Activated CD8-positive, alpha-beta memory T cell treated with anti-CD3 and anti-CD28 coated beads, Interleukin-2, amount 10 ng/mL, durations not matched to agents 7 days and 5 days (primary cell): ENCODE data around the gene NXPH2. TPM values are rescaled to one million over a fixed set of nuclear protein-coding genes. Genes with fewer than 3 reads are reported as not detected.

Experiments used
- ATAC-seq: fragments of 150-1000 bp; cut with Tn5 transposase; one replicate; pipeline ENCODE4 v1.10.0; 2021; ENCODE audit warnings: moderate library complexity
- CTCF ChIA-PET: fragments of 350-600 bp; sonication (Branson Sonifier 250); formaldehyde crosslinking; loops from one replicate; lab custom pipeline; 2021; ENCODE audit warnings: antibody characterized with exemption; lab: Charles Lee
- DNase-seq: peaks from one replicate; pipeline ENCODE4 v3.0.0-alpha.2; 2020
- H3K27ac Mint-ChIP-seq: one replicate; pipeline ENCODE4 v1.8.0; 2021; ENCODE audit warnings: mild to moderate bottlenecking, mixed read lengths
- H3K27me3 Mint-ChIP-seq: one replicate; pipeline ENCODE4 v1.8.0; 2021; ENCODE audit warnings: mixed read lengths
- H3K36me3 Mint-ChIP-seq: one replicate; pipeline ENCODE4 v1.8.0; 2021; ENCODE audit warnings: mild to moderate bottlenecking, mixed read lengths
- H3K4me1 Mint-ChIP-seq: one replicate; pipeline ENCODE4 v1.8.0; 2021; ENCODE audit warnings: mixed read lengths
- H3K4me3 Mint-ChIP-seq: one replicate; pipeline ENCODE4 v1.8.0; 2021; ENCODE audit warnings: mild to moderate bottlenecking, moderate library complexity, mixed read lengths
- H3K9me3 Mint-ChIP-seq: one replicate; pipeline ENCODE4 v1.8.0; 2022; ENCODE audit warnings: low read depth, mixed read lengths
- total RNA-seq, 2 experiments: library from RNA; stranded (reverse); gene quantifications; one replicate each; pipeline ENCODE4 v1.2.3, GENCODE V29; 2021

NXPH2 gene
- total RNA-seq, 2 experiments from 2014 or later, result not detected

DNA sequence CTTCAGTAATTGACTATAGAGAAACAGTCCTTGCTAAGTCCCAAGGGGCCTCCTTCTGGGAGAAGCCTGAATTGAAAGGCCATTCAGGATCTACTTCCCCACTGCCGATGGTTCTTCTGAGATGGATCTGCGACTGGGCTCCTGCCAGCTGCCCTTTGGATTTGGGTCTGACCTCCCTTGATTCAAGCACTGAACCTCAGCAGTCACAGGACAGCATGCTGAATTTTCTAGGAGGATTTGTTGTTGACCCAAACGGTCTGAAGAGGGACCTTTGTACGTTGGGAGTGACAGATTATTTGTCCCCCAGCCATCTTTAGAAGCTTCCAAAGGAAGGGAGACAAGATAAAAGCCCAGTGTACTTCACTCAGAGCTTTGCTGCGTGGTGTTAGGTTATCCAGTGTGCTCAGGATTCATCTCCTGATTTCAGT lies 67.1 kb downstream of the NXPH2 start:
- Mint-ChIP-seq H3K9me3 (no peaks in the 10 kb centered on the region), H3K36me3 (no peaks in the 10 kb centered on the region), H3K27me3 (peaks cover 3% of the 10 kb centered on the region), H3K4me1 (peaks cover 6% of the 10 kb centered on the region), H3K4me3 (no peak overlapping the region), H3K27ac (no peak overlapping the region)
- no peak for DNase-seq
- CTCF ChIA-PET, result no interaction called here
- no peak for ATAC-seq

DNA sequence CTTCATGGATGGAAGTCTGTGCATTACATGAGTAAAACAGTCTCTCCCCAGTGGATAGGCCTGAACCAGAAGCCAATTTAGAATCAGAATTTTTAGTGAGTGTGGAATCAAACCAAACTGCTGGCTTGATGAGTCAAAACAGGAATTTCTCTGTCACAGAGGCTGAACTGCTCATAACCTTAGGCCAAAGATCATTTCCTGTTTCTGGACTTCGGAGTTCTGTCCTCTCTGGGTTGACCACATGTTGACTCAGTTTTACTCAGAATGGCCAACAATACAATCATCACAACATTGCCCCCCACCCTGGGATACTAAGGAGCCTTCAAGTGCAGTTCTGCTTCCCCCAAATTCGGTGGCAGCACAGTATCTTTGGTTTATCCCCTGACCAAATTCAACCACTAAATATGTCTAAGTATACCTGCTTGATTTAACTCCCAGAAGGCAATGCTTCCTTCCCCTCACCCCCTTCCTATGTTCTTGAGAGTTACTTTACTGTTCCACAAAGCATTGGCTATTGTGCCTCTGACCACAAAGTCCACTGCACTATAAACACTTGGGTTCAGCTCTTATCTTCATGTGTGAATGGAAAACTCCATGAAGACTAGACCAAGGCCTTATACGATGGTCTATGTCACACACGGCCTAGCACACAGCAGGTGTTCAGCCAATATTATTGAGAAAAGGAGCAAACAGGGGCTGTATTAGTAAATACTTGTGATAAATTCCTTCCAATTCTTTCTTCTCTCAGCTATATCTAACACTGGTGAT lies 67.8 kb downstream of the NXPH2 start:
- Mint-ChIP-seq H3K36me3 (no peaks in the 10 kb centered on the region), H3K9me3 (no peaks in the 10 kb centered on the region), H3K4me1 (peaks cover 6% of the 10 kb centered on the region), H3K27ac (no peak overlapping the region), H3K27me3 (peaks cover 4% of the 10 kb centered on the region), H3K4me3 (no peak overlapping the region)
- CTCF ChIA-PET, result no interaction called here
- DNase-seq (no peak), ATAC-seq (no peak)

DNA sequence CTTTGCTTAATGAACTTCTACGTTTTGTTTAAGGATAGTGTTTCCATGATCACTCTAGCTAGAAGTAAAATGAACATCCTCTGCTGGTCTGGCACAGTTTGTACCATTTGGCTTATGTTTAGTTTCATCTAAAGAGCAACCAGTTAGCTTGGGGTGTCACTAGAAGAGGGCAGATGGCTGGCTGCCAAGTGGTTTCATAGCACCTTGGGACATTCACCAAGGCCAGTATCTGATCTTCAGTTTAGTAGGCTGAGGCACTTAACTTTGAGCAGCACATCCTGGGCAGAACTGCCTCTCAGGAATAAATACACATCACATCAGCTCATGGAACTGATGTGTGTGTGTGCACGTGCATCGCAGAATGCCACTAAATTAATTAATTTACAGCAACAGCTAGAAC lies 68.4 kb downstream of the NXPH2 start:
- Mint-ChIP-seq H3K4me3 (no peak overlapping the region), H3K4me1 (peaks cover 6% of the 10 kb centered on the region), H3K27ac (no peak overlapping the region), H3K9me3 (no peaks in the 10 kb centered on the region), H3K36me3 (no peaks in the 10 kb centered on the region), H3K27me3 (peaks cover 3% of the 10 kb centered on the region)
- CTCF ChIA-PET, result no interaction called here
- ATAC-seq (no peak), DNase-seq (no peak)

DNA sequence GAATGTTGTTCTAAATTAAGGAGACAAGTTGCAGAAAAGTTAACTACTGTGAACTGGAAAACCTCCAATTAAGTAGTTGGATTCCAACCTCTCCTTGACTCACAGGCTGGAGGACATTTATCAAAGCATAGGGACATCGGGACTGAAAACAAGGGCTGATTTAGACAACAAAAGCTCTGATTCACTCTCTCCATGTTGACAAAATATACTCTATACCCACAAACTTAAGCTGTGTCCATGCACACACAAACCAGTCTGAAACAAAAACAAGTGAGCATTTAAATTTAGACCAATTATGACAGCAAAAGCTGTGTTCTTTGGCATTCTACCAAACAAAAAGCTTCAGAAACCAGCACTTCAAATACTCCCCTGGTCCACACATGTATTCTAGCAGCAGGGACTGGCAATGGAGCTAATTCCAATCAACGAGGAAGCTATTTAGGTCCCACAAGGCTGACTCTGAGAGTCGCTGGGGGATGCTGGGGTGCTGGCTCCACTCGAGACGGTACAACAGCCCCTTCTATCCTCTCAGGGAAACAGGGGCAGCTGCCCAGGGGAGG lies 71.4 kb downstream of the NXPH2 start:
- Mint-ChIP-seq H3K36me3 (no peaks in the 10 kb centered on the region), H3K4me1 (peaks cover 6% of the 10 kb centered on the region), H3K27ac (no peak overlapping the region), H3K27me3 (peaks cover 3% of the 10 kb centered on the region), H3K4me3 (no peak overlapping the region), H3K9me3 (no peaks in the 10 kb centered on the region)
- DNase-seq (no peak), ATAC-seq (no peak)
- CTCF ChIA-PET, result no interaction called here

DNA sequence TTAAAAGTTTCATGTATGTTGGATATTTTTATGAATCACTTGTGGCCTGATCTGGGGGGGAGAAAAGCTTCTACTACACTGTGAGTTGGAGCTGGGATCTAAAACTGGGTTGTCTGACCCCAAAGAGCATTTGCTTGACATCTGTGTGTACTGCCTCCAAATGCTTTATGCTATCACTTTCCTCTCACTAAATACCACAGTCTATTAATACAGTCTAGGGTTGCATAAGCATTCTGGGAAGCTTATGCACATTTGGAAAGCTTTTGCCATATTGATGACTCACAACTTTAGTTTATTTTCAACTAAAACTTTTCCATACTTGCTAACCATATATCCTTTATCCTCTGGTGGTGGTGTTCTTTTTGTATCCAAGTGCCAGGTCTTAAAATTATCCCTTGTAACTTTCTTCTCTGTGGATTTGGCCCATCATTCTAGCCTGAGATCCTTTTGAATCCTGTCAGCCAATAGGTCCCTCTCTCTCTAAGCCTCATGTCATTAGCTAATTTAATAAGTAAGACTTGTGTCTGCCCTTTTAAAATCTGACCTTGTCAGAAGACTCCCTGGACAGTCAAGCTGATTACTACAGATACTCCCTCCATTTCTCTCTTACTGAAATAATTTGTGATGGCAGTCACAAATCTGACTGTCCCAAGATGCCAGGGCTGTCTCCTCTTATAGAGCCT lies 72.7 kb downstream of the NXPH2 start:
- no peaks in the 10 kb centered on the region for H3K9me3 Mint-ChIP-seq
- CTCF ChIA-PET, result no interaction called here
- H3K27ac Mint-ChIP-seq, result no peak overlapping the region
- no peak for DNase-seq
- no peak for ATAC-seq
- no peak overlapping the region for H3K4me3 Mint-ChIP-seq
- no peaks in the 10 kb centered on the region for H3K36me3 Mint-ChIP-seq
- H3K4me1 Mint-ChIP-seq, result peaks cover 5% of the 10 kb centered on the region
- H3K27me3 Mint-ChIP-seq, result peaks cover 3% of the 10 kb centered on the region

DNA sequence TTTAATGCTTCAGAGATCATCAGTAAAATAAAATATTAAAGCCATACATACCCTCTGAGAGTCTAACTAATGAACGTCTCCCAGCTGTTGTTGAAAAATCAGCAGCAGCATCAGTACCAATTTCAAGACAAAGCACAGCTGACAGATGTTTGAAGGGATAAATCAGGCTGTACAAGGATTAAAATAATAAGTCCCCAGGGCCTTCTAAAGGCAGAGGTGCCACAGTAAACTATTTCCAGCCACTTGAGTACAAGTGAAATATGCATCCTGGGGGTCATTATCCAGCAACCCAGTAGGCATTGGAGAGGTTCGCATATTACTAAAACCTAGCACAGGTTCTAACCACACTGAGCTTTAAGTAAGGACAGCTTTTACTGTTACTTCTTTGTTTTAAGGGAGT lies 76.9 kb downstream of the NXPH2 start:
- H3K9me3 Mint-ChIP-seq, result no peaks in the 10 kb centered on the region
- ATAC-seq, result no peak
- DNase-seq, result no peak
- H3K27ac Mint-ChIP-seq, result no peak overlapping the region
- no peaks in the 10 kb centered on the region for H3K36me3 Mint-ChIP-seq
- CTCF ChIA-PET, result no interaction called here
- H3K4me3 Mint-ChIP-seq, result no peak overlapping the region
- no peaks in the 10 kb centered on the region for H3K4me1 Mint-ChIP-seq
- peaks cover 3% of the 10 kb centered on the region for H3K27me3 Mint-ChIP-seq

DNA sequence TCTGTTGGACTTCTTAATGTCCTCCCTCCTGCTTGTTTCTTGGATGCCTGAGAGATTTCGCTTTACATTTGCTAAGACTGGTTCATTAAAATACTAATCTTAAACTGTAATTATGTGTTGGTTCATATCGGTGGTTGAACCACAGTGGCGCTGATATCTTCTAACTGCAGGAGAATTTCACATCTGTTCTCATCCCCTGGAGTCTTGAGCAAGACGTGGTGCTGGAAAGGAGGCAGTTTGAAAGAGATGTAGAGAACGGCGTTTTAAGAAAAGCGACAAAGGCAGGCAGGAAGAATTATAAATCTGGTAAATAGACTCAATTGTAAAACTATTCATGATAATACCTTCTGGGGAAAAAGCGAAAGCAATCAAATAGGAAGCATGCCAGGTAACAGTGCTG lies 79.5 kb downstream of the NXPH2 start:
- Mint-ChIP-seq H3K4me3 (no peak overlapping the region), H3K27me3 (no peaks in the 10 kb centered on the region), H3K36me3 (no peaks in the 10 kb centered on the region), H3K27ac (no peak overlapping the region), H3K4me1 (no peaks in the 10 kb centered on the region), H3K9me3 (no peaks in the 10 kb centered on the region)
- ATAC-seq, result no peak
- CTCF ChIA-PET, result no interaction called here
- no peak for DNase-seq

DNA sequence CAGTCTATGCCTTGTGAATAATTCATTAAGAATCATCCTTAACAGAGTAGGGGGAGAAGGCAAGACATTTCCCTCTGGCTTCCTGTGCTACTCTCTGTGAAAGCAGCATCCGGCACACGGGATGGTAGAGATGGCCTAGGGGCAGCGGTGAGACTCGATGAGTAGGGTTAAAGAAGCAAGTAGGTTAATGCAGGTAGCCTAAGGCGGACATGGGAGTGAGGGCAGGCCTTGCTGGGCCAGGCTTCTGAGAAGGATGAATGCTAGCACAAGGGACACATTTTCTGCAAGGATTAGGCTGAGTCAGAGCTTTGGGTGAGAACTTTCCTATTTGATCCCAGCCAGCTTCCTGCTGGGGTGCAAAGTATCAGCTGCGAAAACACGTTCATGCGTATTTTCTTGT lies 80.8 kb downstream of the NXPH2 start:
- H3K4me3 Mint-ChIP-seq, result no peak overlapping the region
- H3K36me3 Mint-ChIP-seq, result no peaks in the 10 kb centered on the region
- H3K4me1 Mint-ChIP-seq, result no peaks in the 10 kb centered on the region
- DNase-seq (no peak), ATAC-seq (no peak)
- CTCF ChIA-PET, result no interaction called here
- no peaks in the 10 kb centered on the region for H3K27me3 Mint-ChIP-seq
- H3K9me3 Mint-ChIP-seq, result no peaks in the 10 kb centered on the region
- H3K27ac Mint-ChIP-seq, result no peak overlapping the region

DNA sequence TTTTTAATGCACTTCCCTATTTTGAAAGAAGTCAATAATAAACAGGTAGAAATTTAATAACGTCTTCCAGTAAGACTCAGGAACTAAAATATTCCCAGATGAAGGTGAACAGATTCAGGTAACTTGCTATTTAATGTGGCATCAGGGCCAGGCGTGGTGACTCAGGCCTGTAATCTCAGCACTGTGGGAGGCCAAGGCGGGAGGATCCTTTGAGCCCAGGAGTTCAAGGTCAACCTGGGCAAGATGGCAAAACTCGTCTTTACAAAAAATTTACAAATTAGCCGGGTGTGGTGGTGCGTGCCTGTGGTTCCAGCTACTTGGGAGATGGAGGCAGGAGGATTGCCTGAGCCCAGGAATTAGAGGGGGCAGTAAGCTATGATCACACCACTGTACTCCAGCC lies 81.8 kb downstream of the NXPH2 start:
- H3K9me3 Mint-ChIP-seq, result no peaks in the 10 kb centered on the region
- ATAC-seq, result no peak
- DNase-seq, result no peak
- H3K27ac Mint-ChIP-seq, result no peak overlapping the region
- H3K4me3 Mint-ChIP-seq, result no peak overlapping the region
- no peaks in the 10 kb centered on the region for H3K27me3 Mint-ChIP-seq
- CTCF ChIA-PET, result no interaction called here
- H3K36me3 Mint-ChIP-seq, result no peaks in the 10 kb centered on the region
- H3K4me1 Mint-ChIP-seq, result no peaks in the 10 kb centered on the region

DNA sequence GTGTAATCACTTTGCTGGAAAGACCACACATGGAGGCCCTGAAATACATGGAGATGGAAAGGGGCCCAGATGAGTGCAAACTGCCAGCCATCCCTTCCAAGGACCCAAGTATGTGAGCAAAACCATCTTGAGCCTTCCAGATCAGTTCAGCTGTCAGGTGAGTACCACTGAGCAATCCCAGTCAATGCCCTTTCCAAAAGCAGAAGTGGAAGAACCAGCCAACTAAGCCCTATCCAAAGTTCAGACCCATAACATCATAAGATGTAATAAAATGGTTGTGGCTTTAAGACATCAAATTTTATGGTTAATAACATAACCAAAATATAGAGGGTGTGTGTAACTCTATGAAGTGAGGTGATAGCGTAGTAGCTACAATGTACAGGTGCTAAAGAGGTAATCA lies 88.5 kb downstream of the NXPH2 start:
- Mint-ChIP-seq H3K9me3 (no peaks in the 10 kb centered on the region), H3K36me3 (no peaks in the 10 kb centered on the region), H3K27ac (no peak overlapping the region), H3K27me3 (no peaks in the 10 kb centered on the region), H3K4me3 (no peak overlapping the region), H3K4me1 (peaks cover 13% of the 10 kb centered on the region)
- DNase-seq (no peak), ATAC-seq (no peak)
- CTCF ChIA-PET, result no interaction called here

DNA sequence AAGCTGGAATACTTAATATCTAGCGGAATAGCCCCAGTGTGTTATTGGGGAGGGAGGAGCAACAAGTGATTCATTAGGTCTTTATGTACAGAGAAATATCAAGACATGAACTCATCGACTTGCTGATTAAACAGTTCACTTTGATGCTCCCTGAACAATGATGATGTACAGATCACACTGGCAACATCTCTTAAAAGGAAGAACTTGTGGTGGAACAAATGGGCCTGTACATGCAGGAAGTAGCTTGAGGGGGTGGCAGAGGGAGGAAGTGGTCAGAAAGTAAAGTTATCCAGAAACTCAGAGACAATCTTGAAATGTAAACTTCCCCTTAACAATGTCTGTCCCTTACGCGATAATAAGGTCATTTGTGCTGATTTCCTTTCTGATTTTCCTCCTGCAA lies 90.5 kb downstream of the NXPH2 start:
- Mint-ChIP-seq H3K9me3 (no peaks in the 10 kb centered on the region), H3K27ac (peak overlapping the region; percentile 44), H3K4me3 (peak overlapping the region; percentile 1), H3K4me1 (peaks cover 13% of the 10 kb centered on the region), H3K27me3 (no peaks in the 10 kb centered on the region), H3K36me3 (no peaks in the 10 kb centered on the region)
- CTCF ChIA-PET, result no interaction called here
- DNase-seq (peak; percentile 50), ATAC-seq (peak; percentile 72)

DNA sequence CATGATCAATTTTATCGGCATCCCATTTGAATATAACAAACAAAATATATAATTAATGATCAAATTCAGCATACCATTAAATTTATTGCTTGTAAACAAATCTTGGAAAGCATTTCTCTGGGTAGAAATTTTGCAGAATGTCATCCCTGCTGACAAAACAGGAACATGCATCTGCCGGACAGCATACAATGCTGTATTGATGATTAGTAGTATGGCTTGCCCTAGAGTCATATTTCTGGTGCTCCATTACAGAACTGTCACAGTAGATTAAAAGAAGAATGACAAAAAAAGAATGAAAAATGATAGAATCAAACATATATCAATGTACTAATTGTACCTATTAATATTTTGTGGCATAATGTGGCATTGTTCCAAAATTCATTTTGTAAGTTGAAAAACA lies 98.0 kb downstream of the NXPH2 start:
- no peak overlapping the region for H3K27ac Mint-ChIP-seq
- H3K27me3 Mint-ChIP-seq, result peaks cover 8% of the 10 kb centered on the region
- DNase-seq, result no peak
- CTCF ChIA-PET, result no interaction called here
- H3K36me3 Mint-ChIP-seq, result no peaks in the 10 kb centered on the region
- H3K4me1 Mint-ChIP-seq, result no peaks in the 10 kb centered on the region
- no peak overlapping the region for H3K4me3 Mint-ChIP-seq
- ATAC-seq, result no peak
- H3K9me3 Mint-ChIP-seq, result no peaks in the 10 kb centered on the region

DNA sequence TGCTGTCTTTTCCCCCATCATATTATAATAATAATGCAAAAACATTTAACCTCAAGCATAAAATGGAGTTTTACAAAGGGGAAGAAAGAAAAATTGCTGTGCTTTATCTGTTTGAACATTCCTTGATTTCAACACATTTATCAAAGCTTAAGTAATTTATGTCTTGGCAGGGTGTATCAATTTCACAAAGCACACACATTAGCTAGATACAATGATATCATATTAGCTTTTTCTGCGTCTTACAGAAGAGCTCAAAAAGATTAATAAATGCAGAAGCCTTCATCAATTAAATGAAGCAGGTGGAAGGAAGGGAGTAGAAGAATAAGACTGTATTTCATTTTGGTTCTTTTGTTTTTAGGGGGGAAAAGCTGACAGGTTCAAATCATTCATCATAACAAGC lies 103.0 kb downstream of the NXPH2 start:
- Mint-ChIP-seq H3K9me3 (no peaks in the 10 kb centered on the region), H3K4me3 (no peak overlapping the region), H3K27me3 (peaks cover 4% of the 10 kb centered on the region), H3K4me1 (no peaks in the 10 kb centered on the region), H3K36me3 (no peaks in the 10 kb centered on the region), H3K27ac (no peak overlapping the region)
- DNase-seq, result no peak
- no peak for ATAC-seq
- CTCF ChIA-PET, result no interaction called here

DNA sequence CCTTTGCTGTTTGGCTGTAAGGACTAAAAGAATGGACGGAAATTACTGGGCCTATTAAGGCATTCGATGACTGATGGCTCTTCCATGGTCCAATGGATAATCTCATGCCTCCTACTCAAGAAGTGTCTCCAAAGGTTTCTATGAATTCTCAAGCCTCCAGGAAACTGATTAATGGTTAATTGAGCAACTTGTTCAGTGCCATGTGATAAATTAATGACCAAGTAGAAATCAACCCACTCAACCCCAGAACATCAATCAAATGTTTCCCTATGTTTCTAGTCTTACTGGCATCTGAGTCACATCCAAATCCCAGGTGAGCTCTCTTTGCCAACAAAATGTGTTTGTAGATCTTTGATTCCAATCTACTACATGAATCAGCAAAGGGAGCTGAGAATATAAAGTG lies 103.6 kb downstream of the NXPH2 start:
- no peaks in the 10 kb centered on the region for H3K4me1 Mint-ChIP-seq
- CTCF ChIA-PET, result no interaction called here
- no peak for ATAC-seq
- no peak overlapping the region for H3K27ac Mint-ChIP-seq
- peaks cover 4% of the 10 kb centered on the region for H3K27me3 Mint-ChIP-seq
- no peaks in the 10 kb centered on the region for H3K36me3 Mint-ChIP-seq
- DNase-seq, result no peak
- no peaks in the 10 kb centered on the region for H3K9me3 Mint-ChIP-seq
- H3K4me3 Mint-ChIP-seq, result no peak overlapping the region
